HG02610 (cell line): ENCODE data around the gene SLC26A4.

Experiments
- ATAC-seq: cut with Tn5 transposase; IDR thresholded peaks from one replicate; pipeline ENCODE4 v1.9.1; 2021; ENCODE audit warnings: mild to moderate bottlenecking, moderate library complexity; ENCODE audit not compliant: unreplicated experiment

SLC26A4 gene

DNA sequence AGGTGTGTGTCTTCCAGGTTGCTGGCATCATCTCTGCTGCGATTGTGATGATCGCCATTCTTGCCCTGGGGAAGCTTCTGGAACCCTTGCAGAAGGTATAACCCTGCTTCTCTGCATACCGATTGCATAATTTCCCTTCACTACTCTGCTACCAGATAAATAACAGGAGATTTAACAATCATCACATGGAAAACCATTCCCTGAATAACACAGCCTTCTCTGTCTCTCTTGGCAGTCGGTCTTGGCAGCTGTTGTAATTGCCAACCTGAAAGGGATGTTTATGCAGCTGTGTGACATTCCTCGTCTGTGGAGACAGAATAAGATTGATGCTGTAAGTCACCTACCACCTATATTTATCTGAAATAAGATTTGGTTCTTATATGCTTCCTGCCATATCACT is 33.8 kb downstream of the SLC26A4 start:
- no peak for ATAC-seq

DNA sequence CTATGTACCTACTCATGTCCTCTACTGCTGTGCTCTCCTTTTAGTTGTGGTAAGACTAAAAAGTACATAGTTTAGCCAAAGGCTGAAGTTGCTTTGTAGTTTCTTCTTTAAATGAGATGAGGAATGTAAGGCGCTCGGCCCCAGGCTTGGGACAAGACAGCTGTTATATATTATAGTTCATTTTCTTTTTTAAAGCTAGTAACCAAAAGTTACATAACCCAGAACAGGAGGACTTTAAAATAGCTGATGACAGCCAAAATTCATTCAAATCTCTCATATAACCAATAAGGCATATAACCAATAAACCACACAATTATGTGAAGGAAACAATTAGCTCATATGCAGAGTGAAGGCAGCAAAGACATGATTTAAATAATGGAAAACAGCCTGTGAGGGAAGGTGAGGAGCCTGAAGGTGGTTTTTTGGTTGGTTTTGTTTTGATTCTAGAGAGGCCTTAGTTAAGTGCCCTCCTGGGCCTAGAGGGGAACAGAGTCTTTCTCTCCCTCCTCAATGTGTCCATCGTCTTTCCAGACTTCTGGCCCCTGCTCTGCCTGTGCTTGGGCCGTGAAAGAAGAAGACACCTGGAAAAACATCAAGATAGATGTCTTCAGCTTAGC is 35.8 kb downstream of the SLC26A4 start:
- no peak for ATAC-seq

DNA sequence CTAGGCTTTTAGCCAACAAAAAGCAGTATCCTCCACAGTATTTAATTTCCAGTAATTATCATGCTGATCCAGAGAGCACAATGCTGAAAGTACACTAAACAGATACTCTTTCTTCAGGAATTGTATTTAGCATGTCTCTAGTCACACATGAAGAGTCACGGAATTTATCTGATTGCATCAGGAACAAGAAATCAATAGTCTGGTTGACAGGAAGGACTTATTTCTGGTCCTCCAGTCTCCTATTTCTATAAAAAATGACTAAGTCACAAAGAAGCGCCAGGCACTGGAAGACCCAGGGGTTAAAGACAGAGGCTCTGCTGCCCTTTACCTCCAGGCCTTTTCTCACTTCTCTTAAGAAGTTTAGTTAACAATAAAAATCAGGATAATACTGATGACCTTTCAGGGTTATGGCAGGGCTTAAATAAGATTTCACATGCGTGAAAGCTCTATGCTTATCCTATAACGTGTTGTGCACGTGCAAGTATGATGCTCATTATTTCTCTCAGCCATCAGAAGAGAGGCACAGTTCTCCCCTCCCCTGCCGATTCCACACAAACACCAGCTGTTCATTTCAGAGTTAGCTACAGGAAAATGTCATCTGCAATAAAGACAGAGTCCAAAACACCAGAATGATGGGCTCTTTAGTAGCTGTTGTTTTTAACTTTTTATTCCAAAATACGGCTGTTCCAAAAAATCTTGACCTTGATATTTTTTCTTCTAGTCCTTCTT is 36.9 kb downstream of the SLC26A4 start:
- no peak for ATAC-seq

DNA sequence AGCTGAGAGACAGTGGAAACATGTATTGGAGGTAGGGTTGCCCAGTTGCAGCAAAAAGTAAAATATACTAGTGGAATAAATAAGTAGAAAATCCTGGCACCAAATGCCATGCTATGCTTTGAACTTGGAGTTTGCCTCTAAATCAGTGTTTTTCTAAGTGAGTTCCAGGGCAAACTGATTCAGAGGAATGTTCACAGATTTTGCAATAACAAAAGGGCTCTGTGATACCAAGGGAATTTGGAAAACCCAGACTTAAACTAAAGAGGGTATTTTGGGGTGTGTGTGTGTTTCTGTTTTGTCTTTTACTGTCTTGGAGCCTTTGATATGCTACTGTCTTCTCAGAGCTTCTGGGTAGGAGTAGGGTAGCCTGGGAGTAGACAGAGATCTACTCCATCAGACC is 39.9 kb downstream of the SLC26A4 start:
- no peak for ATAC-seq

DNA sequence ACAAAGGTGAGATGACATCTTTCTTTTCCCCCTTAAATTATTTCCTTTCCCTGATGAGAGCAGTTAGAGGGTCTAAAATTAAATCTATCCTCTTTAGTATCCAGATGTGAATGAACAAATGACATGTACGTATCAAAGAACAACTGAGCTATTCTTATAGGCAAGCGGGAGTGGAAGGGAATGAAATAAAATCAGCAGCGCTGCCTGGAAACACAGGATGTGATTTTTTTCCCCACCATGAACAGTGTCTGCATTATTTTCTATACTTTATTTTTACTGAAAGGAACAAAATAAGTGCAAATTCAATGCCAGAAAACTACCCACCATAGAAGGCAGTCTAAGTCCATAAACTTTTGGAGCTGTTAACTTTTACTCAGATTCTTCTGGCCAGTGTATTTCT is 40.6 kb downstream of the SLC26A4 start:
- no peak for ATAC-seq

DNA sequence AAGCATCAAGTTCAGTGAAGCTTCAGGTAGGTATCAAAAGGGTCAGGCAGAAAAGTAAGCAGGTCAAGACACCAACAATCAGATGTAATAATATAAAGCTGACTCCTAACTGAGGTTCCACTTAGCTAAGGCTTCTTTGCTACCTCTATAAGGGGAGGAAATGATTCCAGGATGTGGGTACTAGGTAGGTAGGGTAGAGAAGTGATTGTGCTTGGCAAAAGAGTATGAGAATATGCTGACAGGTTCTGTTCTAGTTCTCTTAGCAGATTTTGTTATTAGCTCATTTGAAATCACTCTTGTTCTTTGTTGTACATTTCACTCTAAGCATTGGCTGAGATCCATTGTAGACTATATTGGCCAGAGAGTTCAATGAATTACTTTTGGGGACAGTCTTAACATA is 42.6 kb downstream of the SLC26A4 start:
- no peak for ATAC-seq

DNA sequence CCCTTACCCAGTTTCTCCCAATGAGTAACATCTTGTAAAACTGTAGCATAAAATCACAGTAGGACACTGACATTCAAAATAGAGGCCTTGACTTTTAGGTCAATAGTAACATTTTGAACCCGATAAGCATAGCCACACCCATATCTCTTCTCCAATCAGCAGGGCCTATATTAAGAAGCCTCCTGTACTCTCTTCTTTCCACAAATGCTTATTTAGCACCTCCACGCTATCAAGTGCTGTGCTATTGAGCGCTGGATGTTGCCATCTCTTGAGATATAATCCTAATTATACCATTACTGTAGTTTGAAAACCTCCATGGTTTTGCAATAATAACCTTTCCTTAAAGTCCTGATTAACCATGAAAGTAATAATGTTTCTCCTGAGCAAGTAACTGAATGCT is 43.2 kb downstream of the SLC26A4 start:
- ATAC-seq = no peak

DNA sequence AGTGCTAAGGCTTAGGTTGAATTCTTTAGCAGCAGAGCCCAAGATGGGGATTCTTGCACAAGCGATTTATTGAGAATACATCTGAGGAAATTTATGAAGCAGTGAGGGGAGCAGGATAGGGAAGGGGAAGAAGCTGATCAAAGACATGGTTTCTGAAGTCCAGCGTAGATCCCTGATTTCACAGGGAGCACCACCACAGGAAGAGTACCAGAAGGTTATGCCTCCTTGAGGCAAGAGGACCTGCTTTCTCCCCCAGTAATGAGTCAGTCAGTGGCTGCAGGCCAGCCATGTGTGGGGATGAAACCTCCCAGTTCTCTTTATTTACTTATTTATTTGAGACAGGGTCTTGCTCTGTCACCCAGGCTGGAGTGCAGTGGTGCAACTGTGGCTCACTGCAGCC is 48.3 kb downstream of the SLC26A4 start:
- ATAC-seq = no peak

DNA sequence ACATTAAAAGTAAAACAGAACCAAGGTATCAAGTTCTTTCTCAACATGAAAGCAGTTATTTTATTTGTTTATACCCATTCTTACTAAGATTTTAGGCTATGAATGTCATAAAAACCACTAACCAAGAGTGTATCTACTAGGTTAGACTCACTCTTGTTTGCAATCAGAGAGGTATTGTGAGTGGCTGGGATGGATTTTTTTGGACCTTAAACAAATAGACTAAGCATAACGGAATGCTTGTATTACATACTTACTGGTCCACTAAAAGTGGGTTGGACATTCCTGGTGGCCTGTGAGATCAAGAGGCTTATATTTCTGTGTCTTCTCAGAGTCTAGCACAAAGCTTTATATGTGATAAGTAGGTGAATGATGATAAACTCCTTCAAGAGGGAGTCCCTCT is 50.7 kb downstream of the SLC26A4 start:
- no peak for ATAC-seq

DNA sequence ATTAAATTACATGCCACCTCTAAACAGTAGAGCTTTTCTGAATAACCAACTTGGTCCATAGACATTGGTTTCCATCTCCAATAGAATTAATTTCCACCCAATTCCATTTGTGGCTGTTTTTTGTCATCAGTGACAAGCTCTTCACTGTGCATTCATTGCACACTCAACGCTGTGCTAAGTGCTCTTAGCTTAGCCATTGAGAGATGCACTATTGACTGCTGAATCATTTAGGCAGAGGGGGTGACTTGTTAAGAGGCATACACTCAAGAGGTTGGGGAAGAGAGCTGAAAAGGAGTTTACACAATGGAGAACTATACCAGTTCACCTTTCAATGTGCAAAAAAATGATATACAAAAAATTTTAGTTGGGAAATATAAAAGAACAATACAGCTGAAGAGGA is 51.4 kb downstream of the SLC26A4 start:
- no peak for ATAC-seq

DNA sequence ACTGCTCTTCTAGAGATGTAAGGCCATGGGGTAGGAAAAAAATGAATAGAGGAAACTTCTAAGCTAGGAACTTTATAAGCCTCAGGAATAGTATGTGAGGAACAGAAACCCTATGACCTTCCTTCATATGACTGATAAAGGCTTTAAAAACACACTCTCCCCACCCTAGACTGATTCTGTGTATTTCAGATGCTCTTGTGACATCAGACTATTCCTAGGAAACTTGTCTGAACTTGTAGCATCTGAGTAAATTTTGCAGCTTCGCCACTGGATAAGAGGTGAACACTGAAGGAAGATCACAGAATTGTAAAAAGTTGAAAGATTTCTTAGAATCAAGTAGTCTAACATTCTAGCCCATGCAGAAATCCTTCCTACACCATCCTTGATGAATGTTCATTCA is 52.3 kb downstream of the SLC26A4 start:
- no peak for ATAC-seq

DNA sequence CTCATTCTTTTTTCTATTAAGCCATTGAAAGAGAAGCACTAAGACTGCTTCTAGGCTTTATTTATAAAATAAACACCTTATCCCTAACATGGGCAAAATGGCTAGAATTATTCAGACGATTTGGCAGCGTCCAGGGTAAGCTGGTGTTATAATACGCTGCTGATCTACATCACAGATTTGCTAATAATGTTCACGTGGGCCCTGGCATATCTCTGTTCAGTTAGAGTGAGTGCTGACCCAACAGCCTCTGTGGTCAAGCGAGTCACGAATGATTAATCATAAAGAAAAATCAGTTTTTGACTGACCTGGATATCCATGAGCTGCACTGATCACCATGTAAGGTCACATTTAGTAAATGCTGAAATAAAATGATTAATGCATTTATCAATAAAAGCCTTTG is 54.9 kb downstream of the SLC26A4 start:
- no peak for ATAC-seq

DNA sequence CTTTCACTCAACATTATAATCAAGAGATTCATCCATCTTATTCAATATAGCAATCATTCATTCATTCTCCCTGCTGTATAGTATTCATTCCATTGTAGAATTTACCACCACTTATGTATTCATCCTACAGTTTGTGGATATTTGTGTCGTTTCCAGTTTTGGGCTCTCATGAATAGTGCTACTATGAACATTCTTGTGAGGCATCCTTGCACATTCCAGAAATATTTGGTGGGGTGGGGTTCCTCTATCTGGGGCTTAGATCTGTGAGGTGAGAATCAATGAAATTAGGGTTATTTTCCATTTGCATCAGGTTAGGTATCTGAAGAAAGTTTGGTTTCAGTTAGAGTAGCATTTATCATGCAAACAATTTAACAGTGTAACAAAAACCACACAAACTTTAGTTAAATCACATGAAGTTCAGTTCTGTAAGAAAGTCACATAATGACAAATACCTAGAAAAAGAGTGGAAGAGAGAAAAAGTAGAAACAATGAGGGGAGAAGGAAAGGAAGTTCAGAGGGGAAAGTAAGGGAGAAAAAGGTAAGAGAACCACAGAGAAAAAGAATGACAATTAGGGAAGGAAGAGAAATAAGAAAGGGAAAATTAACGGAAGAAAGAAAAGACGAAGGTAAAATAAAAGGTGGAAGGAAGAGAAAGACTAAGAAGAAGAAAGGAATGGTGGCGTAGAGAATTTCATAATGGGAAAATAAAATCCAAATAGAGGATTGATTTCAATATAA is 58.0 kb downstream of the SLC26A4 start:
- no peak for ATAC-seq

DNA sequence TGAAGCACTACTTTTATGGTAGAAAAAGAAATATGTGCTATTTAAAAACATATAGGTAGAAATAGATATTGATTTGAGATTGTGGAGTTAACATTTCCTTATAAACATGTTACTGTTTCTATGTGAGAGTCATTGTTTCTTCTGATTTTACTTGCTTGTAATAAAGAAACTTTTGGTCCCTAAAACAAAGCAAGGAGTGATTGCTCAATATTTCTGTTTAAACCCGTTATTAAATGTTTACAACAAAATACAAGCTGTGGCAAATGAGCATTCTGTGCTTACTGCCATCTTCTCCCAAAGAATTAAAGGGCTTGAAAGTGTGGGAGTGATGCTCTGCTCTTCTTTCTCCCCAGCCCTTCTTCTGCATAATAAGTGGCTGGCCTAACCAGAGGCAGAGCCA is 60.7 kb downstream of the SLC26A4 start:
- no peak for ATAC-seq

DNA sequence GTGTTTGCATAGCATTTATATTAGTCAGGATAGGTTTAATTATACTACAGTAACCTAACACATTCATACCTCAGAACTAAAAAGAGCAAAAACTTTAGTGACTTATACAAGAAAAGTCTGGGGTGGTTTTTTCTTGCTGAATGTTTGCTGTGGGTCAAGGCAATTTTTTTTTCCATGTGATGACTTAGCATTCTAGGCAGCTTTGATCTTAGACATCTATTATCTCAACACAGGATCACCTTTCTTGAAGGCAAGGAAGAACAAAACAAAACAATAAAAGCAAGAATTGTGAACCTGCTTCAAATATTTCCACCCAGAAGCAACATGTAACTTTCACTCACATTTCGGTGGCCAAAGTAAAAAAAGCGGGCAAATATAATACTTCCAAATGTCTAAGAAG is 62.6 kb downstream of the SLC26A4 start:
- ATAC-seq = no peak

DNA sequence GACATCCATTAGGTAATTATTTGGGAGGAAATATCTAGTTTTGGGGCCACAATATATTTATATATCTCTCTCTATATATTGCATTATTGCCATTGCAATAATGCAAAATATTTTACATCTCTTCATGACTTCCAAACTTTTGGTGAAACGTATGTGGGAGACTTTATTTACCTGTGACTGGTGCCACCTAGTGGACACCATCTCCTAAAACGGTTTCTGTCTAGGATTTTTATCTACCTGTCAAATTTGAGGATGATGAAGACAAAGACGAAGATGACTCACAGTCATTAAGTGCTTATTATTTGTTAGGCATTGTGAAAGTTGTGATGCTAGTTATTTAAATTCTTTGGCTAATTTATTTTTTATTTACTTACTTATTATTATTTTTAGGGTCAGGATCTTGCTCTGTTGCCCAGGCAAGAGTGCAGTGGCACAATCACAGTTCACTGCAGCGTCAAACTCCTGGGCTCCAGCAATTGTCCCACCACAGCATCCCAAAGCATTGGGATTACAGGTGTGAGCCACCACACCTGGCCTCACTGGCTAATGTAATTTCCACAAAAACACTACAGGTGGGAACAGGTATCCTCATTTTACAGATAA is 64.6 kb downstream of the SLC26A4 start:
- ATAC-seq = no peak

DNA sequence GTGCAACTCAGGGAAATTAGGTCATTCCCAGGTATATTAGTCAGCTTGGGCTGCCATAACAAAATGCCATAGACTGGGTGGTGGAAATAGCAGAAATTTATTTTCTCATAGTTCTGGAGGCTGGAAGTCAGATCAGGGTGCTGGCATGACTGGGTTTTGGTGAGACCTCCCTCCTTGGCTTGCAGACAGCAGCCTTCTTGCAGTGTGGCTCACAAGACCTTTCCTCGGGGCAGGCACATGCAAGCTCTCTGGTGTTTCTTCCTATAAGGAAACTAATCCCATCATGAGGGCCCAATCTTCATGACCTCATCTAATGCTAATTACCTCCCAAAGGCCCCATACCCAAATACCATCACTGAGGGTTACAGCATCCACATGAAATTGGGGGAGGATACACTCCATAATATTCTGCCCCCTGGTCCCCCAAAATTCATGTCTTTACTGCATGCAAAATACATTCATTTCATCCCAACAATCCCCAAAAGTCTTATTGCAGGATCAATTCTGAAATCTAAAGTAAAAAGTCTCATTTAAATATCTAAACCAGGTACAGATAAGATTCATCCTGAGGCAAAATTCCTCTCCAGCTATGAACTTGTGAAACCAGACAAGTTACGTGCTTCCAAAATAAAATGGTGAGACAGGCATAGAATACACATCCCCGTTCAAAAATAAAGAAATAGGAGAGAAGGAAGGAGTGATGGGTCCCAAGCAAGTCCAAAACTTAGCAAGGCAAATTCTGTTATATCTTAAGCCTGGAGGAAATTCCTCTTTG is 65.9 kb downstream of the SLC26A4 start:
- no peak for ATAC-seq

DNA sequence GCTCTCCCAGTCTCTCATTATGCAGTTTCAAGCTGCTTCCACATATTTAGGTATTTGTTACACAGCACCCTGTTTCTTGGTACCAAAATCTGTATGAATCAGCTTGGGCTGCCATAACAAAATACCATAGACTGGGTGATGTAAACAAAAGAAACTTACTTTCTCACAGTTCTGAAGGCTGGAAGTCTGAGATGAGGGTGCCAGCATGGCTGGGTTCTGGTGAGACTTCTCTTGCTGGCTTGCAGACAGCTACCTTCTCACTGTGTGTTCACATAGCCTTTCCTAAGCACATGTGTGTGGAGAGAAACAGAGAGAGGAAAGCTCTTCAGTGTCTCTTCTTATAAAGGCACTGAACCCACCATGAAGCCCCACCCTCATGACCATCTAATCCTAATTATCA is 67.6 kb downstream of the SLC26A4 start:
- no peak for ATAC-seq

DNA sequence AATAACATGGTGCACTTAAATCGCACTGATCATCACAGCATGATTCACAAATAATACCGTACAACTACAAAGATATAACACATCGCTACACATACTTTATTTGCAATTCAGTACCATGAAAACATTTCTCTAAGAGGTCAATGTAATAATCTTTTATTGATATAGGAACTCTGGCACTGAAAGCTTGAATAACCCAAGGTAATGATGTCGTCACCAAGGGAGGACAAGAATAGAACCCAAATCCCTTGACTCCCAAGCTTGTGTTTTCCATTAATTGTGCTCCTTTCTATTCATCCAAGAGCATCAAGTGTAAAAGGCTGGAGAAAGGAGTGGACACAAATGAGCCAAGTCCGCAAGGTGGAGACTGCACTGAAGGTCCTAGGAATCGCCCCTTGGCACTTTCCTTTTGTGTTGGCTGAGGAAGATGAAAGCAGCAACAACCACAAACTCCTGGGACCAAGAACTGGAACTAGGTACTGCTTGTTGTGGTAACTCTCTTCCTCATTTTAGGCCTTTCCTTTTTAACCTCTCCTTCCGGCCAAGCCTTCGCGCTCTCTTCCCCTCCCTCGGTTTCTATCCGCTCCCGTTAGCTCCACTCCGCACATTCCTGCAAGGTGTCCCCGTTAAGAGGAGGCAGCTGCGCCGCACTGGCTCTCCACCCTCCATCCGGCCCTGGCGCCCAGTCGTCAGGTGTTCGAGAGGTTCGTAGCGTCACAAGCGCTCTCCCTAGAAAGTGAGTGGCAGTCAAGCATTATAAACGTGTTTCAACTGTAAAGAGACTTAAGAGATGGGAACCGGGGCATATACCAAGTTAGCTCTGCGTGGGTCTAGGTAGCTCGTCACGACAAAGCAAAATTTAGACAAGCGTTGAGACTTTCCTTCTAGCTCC is 82.3 kb downstream of the SLC26A4 start:
- ATAC-seq = peak; percentile 33
